Type B pancreatic cell (in vitro differentiated cells): ENCODE results near the gene KLHL35. TPM values are rescaled to one million over a fixed set of nuclear protein-coding genes. Genes with fewer than 3 reads are reported as not detected.
A peak's percentile ranks its signal among the peaks of the same experiment; 100 is the strongest.

Experiments
- DNase-seq: peaks from one replicate; pipeline ENCODE4 v3.0.0; 2021; ENCODE audit warnings: mixed read lengths; ENCODE audit not compliant: unreplicated experiment; ENCODE audit errors: extremely low spot score
- H3K27ac Mint-ChIP-seq: 2 replicates; pipeline ENCODE4 v1.8.0; 2021; ENCODE audit warnings: mild to moderate bottlenecking, mixed read lengths
- H3K27me3 Mint-ChIP-seq: 2 replicates; pipeline ENCODE4 v1.8.0; 2021; ENCODE audit warnings: mixed read lengths
- H3K36me3 Mint-ChIP-seq: 2 replicates; pipeline ENCODE4 v1.8.0; 2021; ENCODE audit warnings: mixed read lengths
- H3K4me1 Mint-ChIP-seq: one replicate; pipeline ENCODE4 v1.8.0; 2021; ENCODE audit warnings: mixed read lengths; ENCODE audit not compliant: unreplicated experiment
- H3K4me3 Mint-ChIP-seq: 2 replicates; pipeline ENCODE4 v1.8.0; 2021; ENCODE audit warnings: mild to moderate bottlenecking, mixed read lengths
- H3K9me3 Mint-ChIP-seq: 2 replicates; pipeline ENCODE4 v1.8.0; 2021; ENCODE audit warnings: mixed read lengths
- total RNA-seq: library from RNA; stranded (reverse); gene quantifications from 2 replicates; pipeline ENCODE4 v1.2.1, GENCODE V29; 2021; ENCODE audit warnings: low replicate concordance
- TF ChIP-seq, protein P1 (sequence below): fragments of 200-600 bp; sonication (generic); conservative IDR thresholded peaks from 2 replicates; pipeline ENCODE4 v1.5.0; 2021; ENCODE audit warnings: antibody characterized with exemption, mild to moderate bottlenecking

The KLHL35 gene
- total RNA-seq, 1 donor from 2014 or later: 1.6 TPM

- Mint-ChIP-seq H3K4me1 (peaks cover 50% of the 10 kb centered on the region), H3K27me3 (no peaks in the 10 kb centered on the region), H3K36me3 (no peaks in the 10 kb centered on the region), H3K4me3 (no peak overlapping the region), H3K9me3 (no peaks in the 10 kb centered on the region), H3K27ac (peak overlapping the region; percentile 56)
- peak; percentile 65 for DNase-seq
- TF ChIP-seq, protein P1, sequence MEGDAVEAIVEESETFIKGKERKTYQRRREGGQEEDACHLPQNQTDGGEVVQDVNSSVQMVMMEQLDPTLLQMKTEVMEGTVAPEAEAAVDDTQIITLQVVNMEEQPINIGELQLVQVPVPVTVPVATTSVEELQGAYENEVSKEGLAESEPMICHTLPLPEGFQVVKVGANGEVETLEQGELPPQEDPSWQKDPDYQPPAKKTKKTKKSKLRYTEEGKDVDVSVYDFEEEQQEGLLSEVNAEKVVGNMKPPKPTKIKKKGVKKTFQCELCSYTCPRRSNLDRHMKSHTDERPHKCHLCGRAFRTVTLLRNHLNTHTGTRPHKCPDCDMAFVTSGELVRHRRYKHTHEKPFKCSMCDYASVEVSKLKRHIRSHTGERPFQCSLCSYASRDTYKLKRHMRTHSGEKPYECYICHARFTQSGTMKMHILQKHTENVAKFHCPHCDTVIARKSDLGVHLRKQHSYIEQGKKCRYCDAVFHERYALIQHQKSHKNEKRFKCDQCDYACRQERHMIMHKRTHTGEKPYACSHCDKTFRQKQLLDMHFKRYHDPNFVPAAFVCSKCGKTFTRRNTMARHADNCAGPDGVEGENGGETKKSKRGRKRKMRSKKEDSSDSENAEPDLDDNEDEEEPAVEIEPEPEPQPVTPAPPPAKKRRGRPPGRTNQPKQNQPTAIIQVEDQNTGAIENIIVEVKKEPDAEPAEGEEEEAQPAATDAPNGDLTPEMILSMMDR: no peak
Observed at GRCh38 chr11:75475767-75476650, 43.0 kb upstream of the KLHL35 start.

- TF ChIP-seq, protein P1: no peak
- no peaks in the 10 kb centered on the region for H3K9me3 Mint-ChIP-seq
- H3K36me3 Mint-ChIP-seq: no peaks in the 10 kb centered on the region
- peak overlapping the region; percentile 56 for H3K27ac Mint-ChIP-seq
- peaks cover 53% of the 10 kb centered on the region for H3K4me1 Mint-ChIP-seq
- peak; percentile 70 for DNase-seq
- H3K27me3 Mint-ChIP-seq: no peaks in the 10 kb centered on the region
- H3K4me3 Mint-ChIP-seq: peak overlapping the region; percentile 77
Observed at GRCh38 chr11:75474878-75475766, 42.1 kb upstream of the KLHL35 start.

DNA sequence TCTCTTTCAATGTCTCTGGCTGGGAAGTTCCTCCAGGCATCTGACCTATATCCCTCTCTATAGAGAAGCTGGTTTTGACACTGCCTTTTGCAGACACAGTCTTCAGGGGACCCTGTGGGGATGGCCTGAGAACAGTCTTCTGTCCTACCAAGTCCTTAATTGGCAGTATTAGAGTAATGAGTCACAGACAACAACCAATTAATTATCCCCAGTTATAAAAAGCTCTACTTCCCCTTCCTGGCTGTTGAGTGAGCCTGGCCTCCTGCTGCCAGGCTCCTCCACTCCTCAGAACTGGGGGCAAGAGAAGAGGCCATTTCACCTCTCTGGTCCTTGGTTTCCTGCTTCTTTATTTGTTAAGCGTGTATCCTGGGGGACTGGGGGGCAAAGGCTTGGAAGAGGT is 41.2 kb upstream of the KLHL35 start:
- H3K4me1 Mint-ChIP-seq: peaks cover 58% of the 10 kb centered on the region
- no peaks in the 10 kb centered on the region for H3K36me3 Mint-ChIP-seq
- no peak for DNase-seq
- H3K27me3 Mint-ChIP-seq: no peaks in the 10 kb centered on the region
- H3K9me3 Mint-ChIP-seq: no peaks in the 10 kb centered on the region
- H3K4me3 Mint-ChIP-seq: no peak overlapping the region
- TF ChIP-seq, protein P1: no peak
- no peak overlapping the region for H3K27ac Mint-ChIP-seq

DNA sequence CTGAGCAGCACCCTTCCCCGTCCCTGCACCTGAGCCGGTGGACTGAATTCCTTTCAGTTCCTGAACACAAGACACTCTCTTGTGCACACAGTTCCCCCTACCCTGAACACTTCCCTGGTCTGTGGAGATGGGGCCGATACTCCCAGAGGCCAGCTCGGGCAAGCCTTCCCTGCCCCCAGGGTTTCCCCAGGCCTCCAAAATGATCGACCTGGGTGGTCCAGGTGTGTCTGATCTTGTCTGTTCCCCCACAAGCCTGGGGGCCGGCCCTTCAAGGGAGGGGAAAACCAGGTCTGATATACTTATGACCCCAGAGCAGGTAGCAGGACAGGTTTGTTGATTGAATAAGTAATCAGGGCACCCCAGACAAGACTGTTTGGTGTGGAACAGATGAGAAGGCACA is 40.7 kb upstream of the KLHL35 start:
- Mint-ChIP-seq H3K27ac (peak overlapping the region; percentile 56), H3K4me1 (peaks cover 63% of the 10 kb centered on the region), H3K36me3 (no peaks in the 10 kb centered on the region), H3K4me3 (no peak overlapping the region), H3K9me3 (no peaks in the 10 kb centered on the region), H3K27me3 (no peaks in the 10 kb centered on the region)
- TF ChIP-seq, protein P1: no peak
- peak; percentile 59 for DNase-seq

DNA sequence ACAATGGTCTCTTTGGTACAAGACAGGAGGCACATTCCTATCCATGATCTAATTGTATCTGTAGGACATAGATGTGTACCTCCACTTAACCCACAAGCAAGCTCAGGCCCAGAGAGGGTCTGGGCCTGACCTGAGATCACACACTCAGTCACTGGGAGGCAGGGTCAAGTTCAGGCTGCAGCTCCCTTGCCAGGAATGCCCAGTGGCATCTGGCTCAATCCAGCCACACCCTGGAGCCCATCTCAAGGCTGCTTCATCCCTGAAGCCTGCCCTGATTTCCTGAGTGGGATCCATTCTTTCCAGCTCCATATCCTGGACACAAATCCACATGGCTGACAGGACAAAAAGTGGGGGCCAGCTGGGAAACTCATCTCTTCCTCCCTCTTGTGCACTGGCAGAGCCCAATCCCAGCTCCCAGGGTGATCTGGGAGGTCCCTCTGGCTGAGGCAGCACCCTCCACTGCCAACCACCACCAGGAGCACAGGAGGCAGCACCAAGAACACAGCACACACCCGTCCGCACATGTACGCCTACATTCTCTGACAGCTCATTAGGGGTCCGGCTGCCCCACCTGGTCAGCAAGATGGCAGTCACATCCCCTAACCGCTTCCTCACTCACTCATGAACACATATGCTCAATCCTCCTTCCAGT is 39.2 kb upstream of the KLHL35 start:
- Mint-ChIP-seq H3K27me3 (no peaks in the 10 kb centered on the region), H3K4me3 (no peak overlapping the region), H3K27ac (no peak overlapping the region), H3K4me1 (peaks cover 69% of the 10 kb centered on the region), H3K9me3 (no peaks in the 10 kb centered on the region), H3K36me3 (no peaks in the 10 kb centered on the region)
- TF ChIP-seq, protein P1: no peak
- DNase-seq: no peak
